NB4 (cell line): ENCODE data around the gene BHLHE23.

Source experiments
- MAX ChIP-seq: IDR thresholded peaks from 2 replicates; pipeline ENCODE4 v1.6.1; 2011; ENCODE audit warnings: low read depth, low read length
- TF ChIP-seq, protein P1 (sequence below): IDR thresholded peaks from one replicate; pipeline ENCODE4 v1.5.1; 2012; ENCODE audit warnings: low read depth, low read length

- TF ChIP-seq, protein P1, sequence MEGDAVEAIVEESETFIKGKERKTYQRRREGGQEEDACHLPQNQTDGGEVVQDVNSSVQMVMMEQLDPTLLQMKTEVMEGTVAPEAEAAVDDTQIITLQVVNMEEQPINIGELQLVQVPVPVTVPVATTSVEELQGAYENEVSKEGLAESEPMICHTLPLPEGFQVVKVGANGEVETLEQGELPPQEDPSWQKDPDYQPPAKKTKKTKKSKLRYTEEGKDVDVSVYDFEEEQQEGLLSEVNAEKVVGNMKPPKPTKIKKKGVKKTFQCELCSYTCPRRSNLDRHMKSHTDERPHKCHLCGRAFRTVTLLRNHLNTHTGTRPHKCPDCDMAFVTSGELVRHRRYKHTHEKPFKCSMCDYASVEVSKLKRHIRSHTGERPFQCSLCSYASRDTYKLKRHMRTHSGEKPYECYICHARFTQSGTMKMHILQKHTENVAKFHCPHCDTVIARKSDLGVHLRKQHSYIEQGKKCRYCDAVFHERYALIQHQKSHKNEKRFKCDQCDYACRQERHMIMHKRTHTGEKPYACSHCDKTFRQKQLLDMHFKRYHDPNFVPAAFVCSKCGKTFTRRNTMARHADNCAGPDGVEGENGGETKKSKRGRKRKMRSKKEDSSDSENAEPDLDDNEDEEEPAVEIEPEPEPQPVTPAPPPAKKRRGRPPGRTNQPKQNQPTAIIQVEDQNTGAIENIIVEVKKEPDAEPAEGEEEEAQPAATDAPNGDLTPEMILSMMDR = no peak
- TF ChIP-seq MAX = no peak
These were observed 38.6 kb upstream of the BHLHE23 start for GRCh38 chr20:63045401-63045800.
